8988T (cell line): ENCODE results near the gene EIF5A2.

Experiments
- DNase-seq: peaks from one replicate; pipeline ENCODE4 v3.0.0; 2011

Gene EIF5A2

DNA sequence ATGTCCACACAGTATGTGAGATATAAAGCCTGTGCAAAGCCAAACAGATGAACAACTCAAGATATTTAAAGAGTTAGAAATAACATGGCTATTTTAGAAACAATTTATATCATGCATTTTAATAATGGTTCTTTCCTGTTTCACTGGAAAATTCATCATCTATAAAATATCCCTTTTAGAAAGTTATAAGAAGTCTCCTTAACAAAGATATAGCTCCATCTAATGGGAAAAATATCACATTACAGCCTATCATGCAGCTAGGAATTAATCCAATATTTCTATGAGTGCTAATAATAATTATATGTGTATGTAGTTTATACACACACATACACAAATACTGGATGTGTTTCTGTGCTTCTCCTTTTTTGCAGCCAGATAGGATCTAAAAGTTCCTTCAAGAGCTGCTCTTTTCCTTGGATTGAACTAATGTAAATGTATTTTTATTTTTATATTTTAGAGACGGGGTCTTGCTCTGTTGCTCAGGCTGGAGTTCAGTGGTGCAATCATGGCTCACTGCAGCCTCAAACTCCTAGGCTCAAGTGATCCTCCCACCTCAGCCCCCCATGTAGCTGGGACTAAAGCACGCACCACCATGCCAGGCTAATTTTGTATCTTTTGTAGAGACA, 60.0 kb downstream of the EIF5A2 start:
- no peak for DNase-seq

GRCh38 chr3:170844377-170844776, 64.1 kb downstream of the EIF5A2 start:
- no peak for DNase-seq

GRCh38 chr3:170840291-170840859, 68.1 kb downstream of the EIF5A2 start:
- no peak for DNase-seq

- no peak for DNase-seq
These were observed 68.8 kb downstream of the EIF5A2 start for GRCh38 chr3:170839518-170840100.
